Cardiac fibroblast (primary cell): ENCODE measurements around the gene CENPP.
A peak's percentile ranks its signal among the peaks of the same experiment; 100 is the strongest.

Source experiments
- DNase-seq, 2 donors: peaks; one replicate each; pipeline versions ENCODE4 v3.0.0 to v3.0.0-alpha.2; 2010; ENCODE audit warnings: low read depth in 2 of 2
- H3K4me3 ChIP-seq, 2 donors: replicated peaks in 1 of 2; 1 replicate in 1 of 2; 2 replicates in 1 of 2; pipeline ENCODE4 v1.5.1; 2011; ENCODE audit warnings: low read depth in 2 of 2, low read length in 2 of 2, mild to moderate bottlenecking in 2 of 2, moderate library complexity in 1 of 2
- TF ChIP-seq, protein P1 (sequence below): IDR thresholded peaks from one replicate; pipeline ENCODE4 v1.5.1; 2011; ENCODE audit warnings: low read depth, mild to moderate bottlenecking, low read length, inconsistent platforms

CENPP gene

DNA sequence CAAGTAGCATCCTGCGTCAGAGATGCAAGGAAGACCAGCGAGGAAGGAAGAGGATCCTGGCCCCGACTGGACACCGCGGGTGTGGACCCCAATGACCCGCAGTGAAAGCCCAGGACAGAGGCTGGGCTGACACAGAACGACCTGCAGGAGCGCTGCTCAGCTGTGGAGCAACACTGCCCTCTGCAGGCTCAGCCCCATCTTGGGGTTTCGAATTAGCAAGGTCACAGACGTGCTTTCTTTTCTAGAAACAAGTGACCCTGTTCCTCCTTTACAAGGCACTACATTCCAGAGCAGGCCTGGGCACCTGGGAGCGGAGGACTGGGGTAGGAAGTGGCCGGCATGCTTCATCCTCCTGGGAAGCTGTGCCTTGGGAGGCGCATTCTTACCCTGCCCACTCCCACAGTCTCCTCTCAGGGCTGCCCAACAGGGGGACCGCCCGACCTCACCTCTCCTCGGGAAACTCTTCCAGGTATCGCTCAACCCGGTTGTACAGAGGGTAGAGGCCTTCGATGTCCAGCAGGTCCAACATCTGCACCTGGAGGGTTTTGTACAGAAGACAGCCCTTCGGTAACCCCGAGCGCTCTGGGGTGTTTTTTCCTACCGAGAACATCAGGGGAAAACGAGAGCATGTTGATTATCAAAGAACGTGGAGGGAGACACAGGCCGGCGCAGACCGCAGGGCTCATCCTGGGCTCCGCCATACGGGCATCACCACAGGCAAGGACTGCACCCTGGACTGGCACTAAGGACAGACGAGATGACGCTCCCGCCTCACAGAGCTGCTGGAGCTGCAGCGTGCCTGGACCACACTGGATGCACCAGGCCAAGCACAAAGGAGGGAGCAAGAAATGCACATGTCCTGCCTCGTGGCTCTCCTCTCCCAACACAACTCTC, 309.2 kb downstream of the CENPP start:
- H3K4me3 ChIP-seq = no peak overlapping the region
- DNase-seq = peak; percentile 83 to 84
- TF ChIP-seq, protein P1, sequence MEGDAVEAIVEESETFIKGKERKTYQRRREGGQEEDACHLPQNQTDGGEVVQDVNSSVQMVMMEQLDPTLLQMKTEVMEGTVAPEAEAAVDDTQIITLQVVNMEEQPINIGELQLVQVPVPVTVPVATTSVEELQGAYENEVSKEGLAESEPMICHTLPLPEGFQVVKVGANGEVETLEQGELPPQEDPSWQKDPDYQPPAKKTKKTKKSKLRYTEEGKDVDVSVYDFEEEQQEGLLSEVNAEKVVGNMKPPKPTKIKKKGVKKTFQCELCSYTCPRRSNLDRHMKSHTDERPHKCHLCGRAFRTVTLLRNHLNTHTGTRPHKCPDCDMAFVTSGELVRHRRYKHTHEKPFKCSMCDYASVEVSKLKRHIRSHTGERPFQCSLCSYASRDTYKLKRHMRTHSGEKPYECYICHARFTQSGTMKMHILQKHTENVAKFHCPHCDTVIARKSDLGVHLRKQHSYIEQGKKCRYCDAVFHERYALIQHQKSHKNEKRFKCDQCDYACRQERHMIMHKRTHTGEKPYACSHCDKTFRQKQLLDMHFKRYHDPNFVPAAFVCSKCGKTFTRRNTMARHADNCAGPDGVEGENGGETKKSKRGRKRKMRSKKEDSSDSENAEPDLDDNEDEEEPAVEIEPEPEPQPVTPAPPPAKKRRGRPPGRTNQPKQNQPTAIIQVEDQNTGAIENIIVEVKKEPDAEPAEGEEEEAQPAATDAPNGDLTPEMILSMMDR = peak; percentile 98

DNA sequence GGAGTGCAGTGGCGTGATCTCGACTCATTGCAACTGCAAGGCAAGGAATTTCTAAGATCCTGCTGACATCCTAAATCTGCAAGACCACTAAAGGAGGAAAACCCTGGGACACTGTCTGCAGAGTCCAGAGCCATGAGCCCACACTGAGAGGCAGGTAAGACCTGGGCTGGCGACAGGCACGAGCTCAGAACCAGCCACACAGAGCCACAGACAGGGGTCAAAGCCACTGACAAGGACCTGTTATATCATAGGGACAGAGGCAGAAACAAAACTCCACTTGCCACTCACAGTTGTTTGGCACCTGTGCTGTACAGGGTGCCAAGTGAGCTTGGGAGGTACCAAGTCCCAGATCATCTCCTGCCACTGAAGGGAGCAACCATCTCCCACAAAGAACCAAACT, 310.0 kb downstream of the CENPP start:
- DNase-seq = no peak
- H3K4me3 ChIP-seq = no peak overlapping the region
- TF ChIP-seq, protein P1 = no peak

DNA sequence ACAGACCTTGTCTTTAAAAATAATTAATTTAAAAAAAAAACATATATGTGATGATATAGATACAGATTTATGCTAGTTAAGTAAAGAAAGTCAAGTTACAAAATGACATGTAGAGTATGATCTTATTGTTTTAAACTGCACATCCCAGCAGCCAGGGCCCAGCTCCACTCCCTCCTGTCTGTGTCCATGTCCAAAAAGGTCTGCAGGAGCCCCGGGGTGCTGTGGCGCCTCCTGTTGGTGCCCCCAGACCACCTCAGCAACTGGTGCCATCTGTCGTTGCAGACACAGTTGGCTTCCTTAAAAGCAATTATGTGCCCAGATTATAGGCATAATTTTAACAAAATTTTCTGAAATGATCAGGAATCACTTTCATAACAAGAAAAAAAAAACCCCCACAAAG, 310.9 kb downstream of the CENPP start:
- TF ChIP-seq, protein P1 = peak; percentile 17
- no peak overlapping the region for H3K4me3 ChIP-seq
- no peak for DNase-seq

DNA sequence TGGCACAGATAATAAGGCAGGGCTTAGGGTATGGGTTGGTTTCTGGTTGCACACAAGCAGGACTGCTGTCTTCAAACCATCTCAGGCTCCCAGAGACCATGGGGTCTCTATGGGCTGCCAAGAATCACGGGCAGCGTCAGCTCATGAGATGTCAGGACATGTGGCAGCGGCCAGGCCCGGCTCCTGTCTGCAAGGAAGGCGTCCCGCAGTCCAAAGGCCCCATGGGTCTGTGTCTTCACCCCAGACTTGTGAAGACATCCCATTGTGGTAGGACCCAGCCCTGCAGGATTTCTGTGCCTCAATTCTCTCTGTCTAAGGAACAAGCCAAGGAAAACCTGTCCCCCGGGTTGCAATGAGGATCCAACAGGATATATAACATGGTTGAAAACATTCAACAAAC, 311.6 kb downstream of the CENPP start:
- no peak overlapping the region for H3K4me3 ChIP-seq
- TF ChIP-seq, protein P1 = no peak
- no peak for DNase-seq

DNA sequence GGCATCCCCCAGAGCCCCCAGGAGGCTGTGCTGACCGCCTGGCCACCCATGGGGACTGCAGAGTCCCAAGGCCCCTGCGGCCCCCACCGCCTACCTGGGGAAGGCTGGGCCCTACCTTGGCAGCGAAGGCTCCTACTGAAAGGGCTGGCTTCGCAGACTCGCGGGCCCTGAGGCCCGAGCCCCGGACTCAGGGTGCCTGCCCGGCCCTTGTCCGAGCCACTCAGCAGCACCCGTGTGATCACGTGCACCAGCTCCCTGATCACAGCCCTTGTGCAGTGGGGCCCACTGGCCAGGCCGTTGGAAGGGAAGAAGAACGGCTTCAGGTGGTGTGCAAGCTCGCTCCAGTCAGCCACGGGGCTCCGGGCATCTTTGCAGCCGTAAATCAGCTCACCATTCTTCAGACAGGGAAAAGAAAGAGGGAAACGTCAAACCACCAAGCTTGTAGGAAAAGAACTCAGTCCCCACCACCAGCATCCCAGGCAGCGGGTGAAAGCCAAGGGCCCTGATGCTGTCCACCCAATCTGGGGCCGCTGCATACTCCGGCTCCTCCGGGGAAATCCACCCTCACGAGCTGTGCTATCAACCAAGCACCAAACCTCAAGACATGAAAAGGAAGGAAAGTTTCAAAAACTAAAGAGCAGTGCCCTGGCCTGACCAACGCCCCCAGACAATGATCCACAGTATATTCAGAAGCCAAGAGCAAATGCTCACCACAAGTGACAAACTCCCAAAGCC, 312.3 kb downstream of the CENPP start:
- no peak for DNase-seq
- TF ChIP-seq, protein P1 = no peak
- no peak overlapping the region for H3K4me3 ChIP-seq

DNA sequence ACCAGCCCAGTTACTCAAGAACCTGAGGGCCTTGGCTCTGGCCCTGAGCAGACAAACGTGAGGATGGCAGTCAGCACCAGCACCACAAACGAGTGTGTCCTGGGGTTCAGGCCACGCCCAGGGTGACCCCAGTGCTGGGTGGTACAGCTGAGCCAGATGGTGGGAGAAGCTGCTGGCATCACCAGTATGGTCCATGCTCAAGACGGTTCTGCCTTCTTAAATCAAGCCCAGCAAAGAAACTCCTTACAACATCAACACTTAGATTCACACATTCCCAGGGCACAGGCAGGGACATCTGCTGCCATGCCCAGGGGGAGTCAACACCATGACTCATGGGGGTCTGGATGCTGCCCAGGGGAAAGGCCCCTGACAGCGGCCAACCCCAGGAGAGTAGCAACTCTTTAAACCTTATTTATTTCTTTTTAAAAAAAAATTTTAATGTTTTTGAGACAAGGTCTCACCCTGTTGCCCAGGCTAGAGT, 312.9 kb downstream of the CENPP start:
- TF ChIP-seq, protein P1 = no peak
- H3K4me3 ChIP-seq = no peak overlapping the region
- DNase-seq = no peak
